OCI-LY7 (cell line): ENCODE data around the gene TRERF1. TPM values are rescaled to one million over a fixed set of nuclear protein-coding genes. Genes with fewer than 3 reads are reported as not detected.

Experiments used
- BruUV-seq: library from RNA; stranded (reverse); fragments of 400-500 nt; replicated peaks from 2 replicates; lab custom pipeline; 2021; lab: Mats Ljungman, UMichigan
- CTCF ChIA-PET: fragments of 300-600 bp; sonication (Branson Sonifier 250); formaldehyde crosslinking; loops from one replicate; lab custom pipeline; 2022; ENCODE audit warnings: antibody characterized with exemption; ENCODE audit not compliant: unreplicated experiment; lab: Charles Lee
- POLR2A ChIA-PET: fragments of 300-600 bp; sonication (Branson Sonifier 250); formaldehyde crosslinking; loops from one replicate; lab custom pipeline; 2022; ENCODE audit warnings: antibody characterized with exemption; lab: Charles Lee
- DNase-seq: peaks from one replicate; pipeline ENCODE4 v3.0.0-alpha.2; 2015; ENCODE audit warnings: low spot score
- H2AFZ ChIP-seq: fragments of 200-600 bp; sonication (generic), shearing (Covaris generic); 2 replicates; pipeline ENCODE4 v1.6.1; 2014; ENCODE audit warnings: mild to moderate bottlenecking, antibody characterized with exemption, low read length, moderate library complexity
- H3K27ac ChIP-seq: fragments of 200-600 bp; sonication (generic); 2 replicates; pipeline ENCODE4 v1.5.1; 2014; ENCODE audit warnings: mixed run types, low read depth, mild to moderate bottlenecking, moderate library complexity, low read length, inconsistent platforms; ENCODE audit not compliant: poor library complexity, severe bottlenecking
- H3K36me3 ChIP-seq: fragments of 200-600 bp; sonication (generic); 2 replicates; pipeline ENCODE4 v1.6.1; 2014; ENCODE audit warnings: mild to moderate bottlenecking, antibody characterized with exemption, low read length, moderate library complexity, mixed read lengths; ENCODE audit not compliant: insufficient read depth
- H3K4me1 ChIP-seq: fragments of 200-600 bp; sonication (generic); 2 replicates; pipeline ENCODE4 v1.5.1; 2014; ENCODE audit warnings: mild to moderate bottlenecking, low read length; ENCODE audit not compliant: insufficient read depth, poor library complexity, severe bottlenecking
- H3K4me2 ChIP-seq: fragments of 200-600 bp; sonication (generic); 2 replicates; pipeline ENCODE4 v1.6.1; 2014; ENCODE audit warnings: mild to moderate bottlenecking, low read length
- H3K4me3 ChIP-seq: fragments of 200-600 bp; sonication (generic); 2 replicates; pipeline ENCODE4 v1.5.1; 2014; ENCODE audit warnings: mild to moderate bottlenecking, low read depth, low read length; ENCODE audit not compliant: poor library complexity, severe bottlenecking
- H3K79me2 ChIP-seq: fragments of 200-600 bp; sonication (generic); 2 replicates; pipeline ENCODE4 v1.6.1; 2016; ENCODE audit warnings: low read depth, mild to moderate bottlenecking, low read length, moderate library complexity, mixed read lengths; ENCODE audit not compliant: insufficient read depth
- H3K9me2 ChIP-seq: fragments of 200-600 bp; sonication (generic); 2 replicates; pipeline ENCODE4 v1.6.1; 2016; ENCODE audit warnings: mild to moderate bottlenecking, low read length, mixed read lengths; ENCODE audit not compliant: insufficient read depth
- H3K9me3 ChIP-seq: fragments of 200-600 bp; sonication (generic); 2 replicates; pipeline ENCODE4 v1.6.1; 2014; ENCODE audit warnings: mild to moderate bottlenecking, mixed run types, low read length, mixed read lengths
- H4K20me1 ChIP-seq: fragments of 200-600 bp; sonication (generic); 2 replicates; pipeline ENCODE4 v1.6.1; 2014; ENCODE audit warnings: mild to moderate bottlenecking, antibody characterized with exemption, low read length, moderate library complexity, mixed read lengths; ENCODE audit not compliant: insufficient read depth
- CTCF ChIP-seq: fragments of 200-600 bp; sonication (generic); conservative IDR thresholded peaks from 2 replicates; pipeline ENCODE4 v1.5.1; 2014; ENCODE audit warnings: mild to moderate bottlenecking, antibody characterized with exemption, low read length, moderate library complexity, mixed read lengths
- EZH2phosphoT487 ChIP-seq: fragments of 200-600 bp; sonication (generic); IDR thresholded peaks from 2 replicates; pipeline ENCODE4 v1.6.1; 2018; ENCODE audit warnings: low read depth, borderline replicate concordance, mild to moderate bottlenecking, mixed run types, antibody characterized with exemption, low read length, moderate library complexity, mixed read lengths
- intact Hi-C: fragments of 100-400 bp; cut with micrococcal nuclease; formaldehyde crosslinking; loops from one replicate; pipeline ENCODE4 v1.10.0; 2022; ENCODE audit not compliant: unreplicated experiment
- total RNA-seq, 2 experiments: library from RNA; depleted of rRNA in 1 of 2; stranded (reverse); fragments of >200 nt in 1 of 2; shearing (Covaris generic) in 1 of 2; gene quantifications; 2 replicates each; pipeline ENCODE4 v1.2.3, GENCODE V29; 2014 to 2022

Gene TRERF1
- total RNA-seq, 2 experiments from 2014 or later: 5.7 to 12.9 TPM

GRCh38 chr6:42177514-42178364 is 274.0 kb downstream of the TRERF1 start:
- Histone ChIP-seq H3K4me1 (no peaks in the 10 kb centered on the region), H4K20me1 (no peaks in the 10 kb centered on the region), H3K9me2 (no peaks in the 10 kb centered on the region), H3K9me3 (no peaks in the 10 kb centered on the region), H3K27ac (no peak overlapping the region), H3K79me2 (no peaks in the 10 kb centered on the region), H3K4me2 (no peak overlapping the region), H2AFZ (no peak overlapping the region), H3K4me3 (no peak overlapping the region), H3K36me3 (no peaks in the 10 kb centered on the region)
- BruUV-seq: no TSS peak
- intact Hi-C loops: no loop called here
- TF ChIP-seq EZH2phosphoT487: no peak
- no peak for TF ChIP-seq CTCF
- DNase-seq: no peak
- ChIA-PET POLR2A (interaction anchor here (0.7 kb wide), 1 partner anchor 55 kb away, joined by 3 read pairs; no protein-coding TSS in a partner anchor), CTCF (no interaction called here)

- POLR2A ChIA-PET: interaction anchor here (0.7 kb wide), 1 partner anchor 56 kb away, joined by 3 read pairs; no protein-coding TSS in a partner anchor
- no peak overlapping the region for H3K4me2 ChIP-seq
- H3K79me2 ChIP-seq: no peaks in the 10 kb centered on the region
- H3K9me3 ChIP-seq: no peaks in the 10 kb centered on the region
- no peak overlapping the region for H3K4me3 ChIP-seq
- intact Hi-C loops: no loop called here
- TF ChIP-seq EZH2phosphoT487: no peak
- no peak for TF ChIP-seq CTCF
- no peaks in the 10 kb centered on the region for H3K36me3 ChIP-seq
- CTCF ChIA-PET: no interaction called here
- H3K4me1 ChIP-seq: no peaks in the 10 kb centered on the region
- no peak overlapping the region for H3K27ac ChIP-seq
- no peak for DNase-seq
- H2AFZ ChIP-seq: no peak overlapping the region
- no peaks in the 10 kb centered on the region for H4K20me1 ChIP-seq
- H3K9me2 ChIP-seq: no peaks in the 10 kb centered on the region
- no TSS peak for BruUV-seq
Observed at GRCh38 chr6:42176981-42177380, 274.7 kb downstream of the TRERF1 start.

- H3K79me2 ChIP-seq: no peaks in the 10 kb centered on the region
- H3K27ac ChIP-seq: no peak overlapping the region
- DNase-seq: peak; percentile 18
- ChIA-PET POLR2A (interaction anchor here (0.7 kb wide), 2 partner anchors 67 to 299 kb away, joined by 3 to 6 read pairs; no protein-coding TSS in a partner anchor), CTCF (no interaction called here)
- no peak for TF ChIP-seq EZH2phosphoT487
- peak; percentile 69 for TF ChIP-seq CTCF
- no peaks in the 10 kb centered on the region for H3K36me3 ChIP-seq
- no peaks in the 10 kb centered on the region for H3K9me3 ChIP-seq
- H4K20me1 ChIP-seq: no peaks in the 10 kb centered on the region
- H2AFZ ChIP-seq: no peak overlapping the region
- BruUV-seq: no TSS peak
- no peak overlapping the region for H3K4me2 ChIP-seq
- H3K9me2 ChIP-seq: no peaks in the 10 kb centered on the region
- intact Hi-C loops: no loop called here
- no peaks in the 10 kb centered on the region for H3K4me1 ChIP-seq
- H3K4me3 ChIP-seq: no peak overlapping the region
Observed at GRCh38 chr6:42175860-42176259, 275.9 kb downstream of the TRERF1 start.
